Measurements from ENCODE around the gene KCTD6.

KCTD6 gene
- total RNA-seq: 5.6 to 6.7 reads per million in 2 donors

DNA sequence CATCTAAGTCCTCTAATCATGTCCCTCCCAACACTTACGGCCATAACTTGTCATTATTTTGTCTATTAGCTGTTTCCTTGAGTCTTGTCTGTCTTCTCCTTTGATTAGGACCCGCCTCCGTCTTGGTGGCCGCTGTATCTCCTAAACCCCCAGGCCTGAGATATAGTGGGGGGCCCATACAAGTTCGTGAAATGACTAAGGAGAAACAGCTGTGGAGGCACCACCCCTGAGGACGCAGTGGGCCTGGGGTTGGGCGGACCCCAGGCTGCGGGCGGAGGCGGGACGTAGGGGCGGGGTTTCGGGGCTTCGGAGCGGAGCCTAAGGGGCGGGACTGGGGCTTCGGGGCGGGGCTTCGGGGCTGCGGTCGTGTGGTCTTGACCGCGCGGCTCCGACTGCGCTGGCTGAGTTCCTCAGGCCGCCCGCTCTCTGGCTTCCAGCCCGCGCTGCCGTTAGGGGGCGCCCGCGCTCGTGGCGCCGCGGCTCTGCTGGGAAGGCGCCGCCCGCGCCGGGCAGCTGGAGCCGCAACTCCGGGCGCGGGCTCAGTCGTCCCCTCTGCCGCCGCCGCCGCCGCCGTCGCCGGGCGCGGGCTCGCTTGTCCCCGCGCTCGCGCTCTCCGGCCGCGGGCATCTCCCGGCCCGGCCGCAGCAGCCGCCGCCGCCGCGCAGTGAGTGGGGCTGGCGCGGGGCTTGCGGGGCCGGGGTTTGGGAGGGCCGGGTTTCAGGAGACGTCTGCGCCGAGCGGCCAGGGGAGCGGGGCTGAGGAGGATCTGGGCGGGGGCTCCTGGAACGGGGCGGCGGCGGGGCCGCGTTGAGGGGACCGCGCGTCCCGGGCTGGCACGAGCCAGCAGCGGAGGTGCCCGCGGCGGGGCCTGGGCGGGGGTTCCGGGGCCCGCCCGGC, at the start of gene KCTD6:
KCTD6 (plus strand) TSS at position 591 of the 897 bp plus-strand sequence. CDS start 6,660 bp downstream, outside the sequence.
- DNase-seq: peak; percentile 75 to 96 (median 76)

DNA sequence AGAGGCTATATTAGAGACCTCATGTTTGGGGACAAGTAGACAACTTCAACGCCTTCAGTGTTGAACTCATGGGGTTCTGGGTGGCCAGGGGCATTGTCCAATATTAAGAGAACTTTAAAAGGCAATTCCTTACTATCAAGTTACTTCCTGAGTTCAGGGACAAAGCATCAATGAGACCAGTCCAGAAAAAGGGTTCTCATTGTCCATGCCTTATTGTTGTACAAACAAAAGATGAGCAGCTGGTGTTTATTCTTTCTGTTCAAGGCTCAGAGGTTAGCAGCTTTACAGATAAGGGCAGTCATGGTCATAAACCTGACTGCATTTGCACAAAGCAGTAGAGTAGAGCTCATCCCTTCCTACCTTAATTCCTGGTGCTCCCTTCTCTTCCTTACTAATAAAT, 39.7 kb upstream of the KCTD6 start:
- DNase-seq: no peak

GRCh38 chr3:58459160-58459559, 32.7 kb upstream of the KCTD6 start:
- no peak for DNase-seq

GRCh38 chr3:58462829-58463180, 29.1 kb upstream of the KCTD6 start:
- DNase-seq: no peak

GRCh38 chr3:58463181-58463941, 28.5 kb upstream of the KCTD6 start:
- DNase-seq: peak in 4 of 5 experiments; percentile 35 to 87 (median 58)

DNA sequence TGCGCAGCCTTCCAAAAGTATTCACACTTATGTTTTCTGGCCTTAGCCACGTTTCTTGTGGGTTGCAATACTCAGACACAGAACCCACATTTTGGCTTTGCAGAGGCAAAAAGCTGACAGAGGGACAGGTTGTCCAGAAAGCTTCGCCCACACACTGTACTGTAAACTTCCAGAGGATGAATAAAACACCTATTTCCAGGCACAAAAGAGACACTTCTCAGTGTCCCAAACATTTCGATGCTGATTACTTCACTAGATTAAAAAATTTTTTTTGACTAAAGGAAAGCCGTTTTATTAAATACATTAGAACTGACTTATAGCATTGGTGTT, 28.0 kb upstream of the KCTD6 start:
- no peak for DNase-seq

DNA sequence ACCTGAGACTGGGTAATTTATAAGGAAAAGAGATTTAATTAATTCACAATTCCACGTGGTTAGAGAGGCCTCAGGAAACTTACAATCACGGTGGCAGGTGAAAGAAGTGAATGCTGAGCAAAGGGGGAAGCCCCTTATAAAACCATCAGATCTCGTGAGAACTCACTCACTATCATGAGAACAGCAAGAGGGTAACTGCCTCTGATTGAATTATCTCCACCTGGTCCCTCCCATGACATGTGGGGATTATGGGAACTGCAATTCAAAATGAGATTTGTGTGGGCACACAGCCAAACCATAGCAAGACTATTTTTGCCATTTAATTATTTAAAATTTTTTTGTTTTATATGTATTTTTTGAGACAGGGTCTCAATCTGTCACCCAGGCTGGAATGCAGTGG, 27.0 kb upstream of the KCTD6 start:
- DNase-seq: peak in 1 of 5 experiments; percentile 71

DNA sequence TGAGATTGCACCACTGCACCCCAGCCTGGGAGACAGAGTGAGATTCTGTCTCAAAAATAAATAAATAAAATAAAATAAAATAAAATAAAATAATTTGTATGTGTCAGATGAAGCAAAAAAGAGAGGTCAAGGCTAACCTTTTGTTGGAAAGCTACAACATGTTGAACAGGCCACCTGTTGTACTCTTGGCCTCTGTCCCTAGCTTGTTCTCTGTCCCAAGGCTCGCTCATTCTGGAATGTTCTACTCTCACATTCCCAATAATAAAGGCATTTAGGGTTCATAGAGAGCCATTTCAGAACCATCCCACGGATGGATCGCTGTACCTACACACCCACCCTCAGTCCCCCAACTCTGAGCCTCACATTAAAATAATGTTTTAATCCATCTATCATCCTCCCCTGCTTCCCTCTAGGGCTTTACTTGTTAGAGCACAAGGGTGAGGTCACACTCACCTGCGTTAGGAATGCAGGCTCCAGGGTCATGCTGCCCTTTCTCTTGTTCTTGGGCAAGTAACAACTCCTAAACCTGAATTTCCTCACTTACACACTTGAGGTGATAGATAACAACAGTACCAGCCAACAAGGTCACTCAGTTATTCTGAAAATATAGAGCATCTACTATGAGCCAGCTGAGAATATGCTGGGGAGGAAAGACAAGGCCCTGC, 24.9 kb upstream of the KCTD6 start:
- no peak for DNase-seq

DNA sequence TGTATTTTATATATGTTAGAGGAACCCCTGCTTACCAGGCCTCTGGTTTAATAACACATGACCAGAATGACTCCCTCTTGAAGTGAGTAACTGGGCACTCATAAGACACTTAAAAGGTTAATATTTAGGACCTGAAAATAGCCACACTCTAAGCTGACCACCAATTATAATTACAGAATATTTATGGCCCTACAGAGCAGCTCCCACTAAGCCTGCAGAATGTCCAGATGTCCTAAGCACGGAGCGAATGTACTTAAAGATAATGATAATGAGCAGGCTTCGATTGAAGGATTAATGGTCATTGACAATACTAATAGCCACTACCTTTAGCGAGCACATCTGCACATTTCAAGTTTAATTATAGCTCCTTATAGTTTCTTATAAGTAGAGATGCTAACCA, 22.8 kb upstream of the KCTD6 start:
- no peak for DNase-seq

DNA sequence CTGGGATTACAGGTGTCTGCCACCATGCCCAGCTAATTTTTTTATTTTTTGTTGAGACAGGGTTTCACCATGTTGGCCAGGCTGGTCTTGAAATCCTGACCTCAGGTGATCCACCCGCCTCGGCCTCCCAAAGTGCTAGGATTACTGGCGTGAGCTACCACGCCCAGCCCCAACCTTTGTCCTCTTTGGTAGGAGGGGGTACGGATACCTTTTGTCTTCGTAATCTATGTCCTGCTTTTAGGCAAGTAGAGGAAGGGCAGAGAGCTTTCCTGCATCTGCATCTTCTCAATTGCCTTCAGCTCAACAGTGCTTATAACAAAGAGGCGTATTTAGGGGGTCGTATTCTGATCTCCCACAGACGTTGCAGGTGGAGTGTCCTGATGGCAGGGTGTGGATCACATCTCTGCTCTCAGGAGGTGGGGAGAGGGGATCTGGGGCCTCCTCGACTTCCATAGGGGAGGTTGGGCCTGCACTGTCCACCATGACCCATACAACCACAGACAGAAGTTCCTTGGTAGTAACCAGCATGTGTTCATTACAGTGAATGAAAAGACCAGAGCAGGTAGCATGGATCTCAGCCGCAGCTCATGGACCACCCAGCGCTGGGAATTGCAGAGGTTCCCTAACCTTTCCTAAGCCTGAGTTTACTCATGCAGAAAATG, 21.4 kb upstream of the KCTD6 start:
- DNase-seq: no peak

DNA sequence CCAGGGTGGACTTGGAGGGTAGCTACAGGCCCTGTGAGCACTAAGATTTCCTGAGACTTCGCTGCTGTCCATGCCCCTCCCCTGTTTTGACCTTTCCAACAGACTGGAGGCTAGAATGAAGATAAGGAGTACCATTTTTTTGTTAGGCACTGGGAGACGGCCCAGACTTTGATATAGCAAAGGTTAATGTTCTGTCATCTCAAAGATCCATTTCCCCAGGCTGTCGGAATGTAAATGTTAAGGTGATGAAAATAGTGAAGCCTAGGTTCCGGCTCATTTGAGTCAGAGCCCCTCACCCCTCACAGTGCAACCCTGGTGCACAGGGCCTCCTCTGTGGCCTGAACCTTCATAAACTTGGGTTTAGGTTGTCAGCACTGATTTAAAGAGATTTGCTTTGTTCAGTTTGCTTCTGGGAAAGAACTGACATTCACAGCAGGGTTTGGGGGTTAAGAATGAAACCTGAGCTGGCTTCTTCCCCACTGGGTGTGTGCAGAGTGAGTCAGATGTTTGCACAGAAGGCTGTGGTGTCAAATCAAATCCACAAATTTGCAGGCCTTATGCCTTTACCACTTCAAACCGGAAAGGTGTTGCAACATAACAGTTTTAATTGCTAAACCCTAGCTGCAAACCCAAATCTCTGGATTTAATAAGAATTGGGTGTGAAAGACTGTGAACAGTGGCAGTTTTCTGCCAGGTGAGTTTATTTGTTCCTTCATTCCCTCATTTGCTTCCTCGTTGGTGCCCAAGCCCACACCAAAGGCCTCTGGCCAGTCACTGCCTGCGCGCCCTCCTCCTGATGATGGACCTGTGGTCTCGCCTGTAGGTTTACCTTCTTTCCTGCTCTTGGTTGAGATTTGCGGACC, 20.6 kb upstream of the KCTD6 start:
- peak in 2 of 5 experiments; percentile 61 to 99 for DNase-seq

- DNase-seq: no peak
Measured at GRCh38 chr3:58473275-58473674, 18.6 kb upstream of the KCTD6 start.

GRCh38 chr3:58474348-58474911, 17.5 kb upstream of the KCTD6 start:
- DNase-seq: no peak

DNA sequence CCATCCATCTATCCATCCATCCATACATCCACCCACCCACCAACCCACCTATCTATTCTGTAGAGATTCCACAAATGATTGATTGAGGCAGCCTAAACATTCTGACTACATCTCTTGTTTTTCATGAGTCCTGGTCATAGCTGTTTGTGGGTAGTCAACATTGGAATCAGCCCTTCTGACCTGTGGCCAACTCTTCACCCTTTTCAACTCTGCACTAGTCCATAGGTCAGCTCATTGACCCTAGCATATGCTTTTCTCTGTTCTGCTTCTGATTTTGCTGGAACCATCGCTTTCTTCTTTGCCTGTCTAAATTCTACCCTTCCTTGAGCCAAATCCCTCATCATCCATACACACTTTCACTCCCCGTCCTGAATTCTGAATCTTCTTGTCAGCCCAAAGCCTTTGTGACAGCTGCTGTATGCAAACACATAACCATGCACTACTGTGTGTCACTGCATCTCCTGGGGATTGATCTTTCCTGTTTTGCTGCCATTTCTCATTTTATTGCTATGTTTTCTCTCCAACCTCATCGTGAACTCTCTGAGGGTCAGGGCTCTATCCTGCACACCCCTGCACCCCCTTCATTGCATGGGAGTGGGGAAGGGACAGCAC, 16.8 kb upstream of the KCTD6 start:
- no peak for DNase-seq

DNA sequence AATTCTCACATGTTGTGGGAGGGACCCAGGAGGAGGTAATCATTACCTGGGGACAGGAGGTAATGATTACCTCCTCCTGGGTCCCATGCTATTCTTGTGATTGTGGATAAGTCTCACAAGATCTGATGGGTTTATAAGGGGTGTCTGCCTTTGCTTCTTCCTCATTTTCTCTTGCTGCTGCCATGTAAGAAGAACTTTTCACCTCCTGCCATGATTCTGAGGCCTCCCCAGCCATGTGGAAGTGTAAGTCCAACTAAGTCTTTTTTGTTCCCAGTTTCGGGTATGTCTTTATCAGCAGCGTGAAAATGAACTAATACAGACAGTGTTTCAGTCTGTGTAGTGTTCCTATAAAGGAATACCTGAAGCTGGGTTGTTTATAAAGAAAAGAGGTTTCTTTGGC, 13.1 kb upstream of the KCTD6 start:
- DNase-seq: no peak

DNA sequence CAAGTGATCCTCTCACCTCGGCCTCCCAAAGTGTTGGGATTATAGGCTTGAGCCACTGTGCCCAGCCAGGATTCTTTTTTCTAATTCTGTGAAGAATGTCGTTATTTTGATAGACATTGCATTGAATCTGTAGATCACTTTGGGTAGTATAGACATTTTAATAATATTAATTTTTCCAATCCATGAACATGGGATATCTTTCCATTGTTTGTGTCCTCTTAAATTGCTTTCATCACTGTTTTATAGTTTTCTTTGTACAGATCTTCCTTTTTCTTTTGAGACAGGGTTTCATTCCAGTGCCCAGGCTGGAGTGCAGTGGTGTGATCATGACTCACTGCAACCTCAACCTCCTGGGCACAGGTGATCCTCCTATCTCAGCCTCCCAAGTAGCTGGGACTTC, 11.6 kb upstream of the KCTD6 start:
- no peak for DNase-seq

DNA sequence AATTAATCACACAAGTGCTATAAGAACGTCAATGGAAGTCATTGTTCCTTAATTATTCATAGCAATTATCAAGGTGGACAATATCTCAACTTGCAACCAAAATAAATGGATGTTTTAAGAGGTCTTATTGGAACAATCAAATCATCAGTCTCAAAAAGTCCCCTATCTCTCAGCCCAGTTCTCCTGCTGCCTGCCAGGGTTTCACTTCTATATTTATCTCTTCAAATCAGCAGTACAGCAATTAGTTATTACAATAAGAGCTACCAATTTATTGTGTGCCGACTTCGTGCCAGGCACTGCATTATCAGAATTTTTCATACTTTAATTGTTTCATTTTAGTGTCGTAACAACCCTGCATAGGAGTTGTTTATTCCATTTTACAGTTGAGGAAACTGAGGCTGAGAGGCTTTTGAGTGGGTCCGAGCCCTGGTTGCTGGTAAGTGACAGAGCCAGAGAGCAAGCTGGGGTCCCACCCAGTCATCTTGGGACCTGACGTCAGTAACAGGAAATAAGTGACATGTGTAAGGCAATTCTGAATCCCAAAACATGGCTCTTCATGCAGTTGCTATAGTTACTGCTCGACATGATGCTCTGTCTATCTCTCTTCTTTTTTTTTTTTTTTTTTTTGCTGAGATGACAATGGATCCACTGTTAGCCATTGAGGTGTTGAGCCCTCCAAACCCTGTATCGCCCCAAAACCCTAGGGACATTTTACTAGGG, 8.8 kb upstream of the KCTD6 start:
- peak in 1 of 5 experiments; percentile 66 for DNase-seq

DNA sequence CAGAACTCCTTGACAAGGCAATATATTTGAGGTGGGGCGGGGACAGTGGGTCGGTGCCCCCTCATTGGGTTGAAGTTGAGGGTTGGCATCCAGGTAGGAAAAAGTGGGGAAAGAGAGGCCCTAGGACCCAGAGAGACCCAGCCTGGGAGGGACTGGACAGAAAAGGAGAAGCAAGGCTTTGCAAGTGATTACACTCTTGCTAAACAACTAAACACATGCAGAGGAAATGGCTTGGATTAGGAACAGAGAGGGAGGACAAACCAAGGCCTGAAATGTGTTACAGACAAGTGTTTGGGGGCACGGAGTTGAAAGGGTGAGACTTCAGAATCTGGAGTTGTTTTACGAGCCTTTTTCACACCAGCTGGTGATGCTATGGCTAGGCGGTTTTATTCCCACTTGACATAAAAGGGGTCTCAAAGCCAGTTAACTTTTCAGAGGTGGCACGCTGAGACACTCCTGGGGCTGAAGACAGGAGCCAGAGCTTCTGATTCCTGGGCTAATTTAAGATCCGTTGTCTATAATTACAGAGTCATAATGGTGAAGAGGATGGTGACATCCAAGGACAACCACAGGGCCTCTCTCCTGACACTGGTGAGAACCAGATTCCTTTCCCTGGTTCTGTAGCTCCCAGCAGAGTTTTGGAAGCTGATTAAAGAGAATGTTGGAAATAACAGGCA, 7.7 kb upstream of the KCTD6 start:
- no peak for DNase-seq

DNA sequence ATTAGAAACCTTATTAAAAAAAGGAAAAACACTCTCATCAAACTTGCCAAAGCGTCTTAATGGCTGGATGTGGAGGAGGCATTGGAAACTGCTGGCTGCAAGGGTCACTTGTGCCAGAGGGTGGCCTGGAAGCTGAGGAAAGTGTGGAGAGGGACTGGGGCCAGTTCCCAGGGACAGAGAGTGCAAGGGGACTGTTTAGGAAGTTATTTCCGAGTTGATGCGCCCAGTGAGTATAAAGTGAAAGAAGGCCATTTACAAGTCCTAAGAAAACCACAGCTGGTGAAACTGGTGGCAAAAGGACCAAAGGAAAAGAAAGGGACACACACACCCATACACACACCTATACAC, 7.2 kb upstream of the KCTD6 start:
- DNase-seq: no peak

All from T-helper 2 cell (primary cell).